ENCODE measurements around the gene GLIS1. TPM values are rescaled to one million over a fixed set of nuclear protein-coding genes. Genes with fewer than 3 reads are reported as not detected.

Gene GLIS1
- total and polyA plus RNA-seq, 10 of the 15 experiments (the other 5 are each of a cell fraction or from before 2014, with no cell fraction given) = not detected

GRCh38 chr1:53469373-53469772 is 269.6 kb downstream of the GLIS1 start:
- Histone ChIP-seq H3K4me1 (ENCODE audit: control insufficient read depth, insufficient read depth, low read length) (no peaks in the 10 kb centered on the region; the same call in 1 of the 2 replicates), H3K27ac (ENCODE audit: control insufficient read depth, insufficient read depth) (no peak overlapping the region), H3K79me2 (ENCODE audit: control insufficient read depth, insufficient read depth, low read length) (no peaks in the 10 kb centered on the region), H3K36me3 (ENCODE audit: control insufficient read depth in 2 of 2, insufficient read depth in 2 of 2, low read length in 1 of 2) (no peaks in the 10 kb centered on the region), H3K27me3 (replicated peaks in 1 of 2; ENCODE audit: control insufficient read depth in 2 of 2, insufficient read depth in 2 of 2, low read length in 1 of 2) (no peaks in the 10 kb centered on the region; a peak in 2 of 4 replicates), H3K9me3 (replicated peaks; ENCODE audit: control insufficient read depth, insufficient read depth, low read length) (no peaks in the 10 kb centered on the region), H2AFZ (ENCODE audit: control insufficient read depth, low read depth, low read length) (no peak overlapping the region), H3K4me3 (no peak overlapping the region), H4K20me1 (ENCODE audit: control insufficient read depth, insufficient read depth) (no peaks in the 10 kb centered on the region), H3K4me2 (ENCODE audit: control insufficient read depth, insufficient read depth) (no peak overlapping the region), H3K9ac (ENCODE audit: control insufficient read depth, insufficient read depth, low read length) (no peak overlapping the region)
- 60% methylated on average over 5 of the region's 5 CpGs for WGBS (ENCODE audit: insufficient coverage, insufficient replicate concordance, low lambda C conversion rate, missing lambda C conversion rate)
- in situ Hi-C loops (cut with MboI) = no loop called here
- ATAC-seq (no peak), DNase-seq (ENCODE audit: low read depth, low spot score) (no peak), FAIRE-seq (no peak)
- CTCF ChIA-PET = interaction anchor here (2.1 kb wide), 1 partner anchor 19 kb away, joined by 5 read pairs; no protein-coding TSS in a partner anchor
- BruUV-seq (replicated peaks) = no TSS peak
- RAD21 ChIA-PET (ENCODE audit: unreplicated experiment) = no interaction called here
- TF ChIP-seq CTCF (IDR thresholded peaks at IDR 0.05 in 2 of 3, conservative IDR thresholded peaks at IDR 0.05 in 1 of 3; ENCODE audit: control insufficient read depth in 2 of 3, extremely low read depth in 1 of 3, insufficient read depth in 1 of 3, low read depth in 3 of 3, low read length in 3 of 3) (0 out of 6 replicates have a peak, but pooled peaks of 1 of the 3 experiments have one; percentile 1), PAX8 (IDR thresholded peaks at IDR 0.05) (no peak)
- SMC1A ChIA-PET (ENCODE audit: uncharacterized antibody, unreplicated experiment) = interaction anchor here (1.0 kb wide), 1 partner anchor 106 kb away, joined by 3 read pairs; no protein-coding TSS in a partner anchor
- POLR2A ChIA-PET = no interaction called here
- intact Hi-C loops (cut with micrococcal nuclease; ENCODE audit: unreplicated experiment) = no loop called here

GRCh38 chr1:53468374-53468773 is 270.6 kb downstream of the GLIS1 start:
- ChIA-PET CTCF (interaction anchor here (1.7 to 2.1 kb wide), 2 partner anchors 18 to 24 kb away, joined by 5 read pairs; no protein-coding TSS in a partner anchor), RAD21 (ENCODE audit: unreplicated experiment) (no interaction called here), SMC1A (ENCODE audit: uncharacterized antibody, unreplicated experiment) (interaction anchor here (1.0 kb wide), 1 partner anchor 107 kb away, joined by 3 read pairs; no protein-coding TSS in a partner anchor), POLR2A (no interaction called here)
- 51% methylated on average over 2 of the region's 2 CpGs for WGBS (ENCODE audit: insufficient coverage, insufficient replicate concordance, low lambda C conversion rate, missing lambda C conversion rate)
- ATAC-seq (no peak), FAIRE-seq (no peak), DNase-seq (ENCODE audit: low read depth, low spot score) (no peak)
- in situ Hi-C loops (cut with MboI) (no loop called here), intact Hi-C loops (cut with micrococcal nuclease; ENCODE audit: unreplicated experiment) (no loop called here)
- H3K9ac ChIP-seq (ENCODE audit: control insufficient read depth, insufficient read depth, low read length) = no peak overlapping the region
- no TSS peak for BruUV-seq (replicated peaks)
- H3K36me3 ChIP-seq (ENCODE audit: control insufficient read depth in 2 of 2, insufficient read depth in 2 of 2, low read length in 1 of 2) = no peaks in the 10 kb centered on the region
- H3K4me2 ChIP-seq (ENCODE audit: control insufficient read depth, insufficient read depth) = no peak overlapping the region
- no peak overlapping the region for H3K4me3 ChIP-seq
- H3K9me3 ChIP-seq (replicated peaks; ENCODE audit: control insufficient read depth, insufficient read depth, low read length) = no peaks in the 10 kb centered on the region
- no peak overlapping the region for H3K27ac ChIP-seq (ENCODE audit: control insufficient read depth, insufficient read depth)
- no peak overlapping the region for H2AFZ ChIP-seq (ENCODE audit: control insufficient read depth, low read depth, low read length)
- H3K27me3 ChIP-seq (replicated peaks in 1 of 2; ENCODE audit: control insufficient read depth in 2 of 2, insufficient read depth in 2 of 2, low read length in 1 of 2) = no peaks in the 10 kb centered on the region; a peak in 1 of 4 replicates
- no peaks in the 10 kb centered on the region; the same call in 1 of the 2 replicates for H3K4me1 ChIP-seq (ENCODE audit: control insufficient read depth, insufficient read depth, low read length)
- no peaks in the 10 kb centered on the region for H4K20me1 ChIP-seq (ENCODE audit: control insufficient read depth, insufficient read depth)
- no peaks in the 10 kb centered on the region for H3K79me2 ChIP-seq (ENCODE audit: control insufficient read depth, insufficient read depth, low read length)
- TF ChIP-seq SREBF1 (IDR thresholded peaks at IDR 0.05; ENCODE audit: low read length) (no peak), CUX1 (IDR thresholded peaks at IDR 0.05; ENCODE audit: insufficient replicate concordance, low read depth, low read length) (no peak), GABPA (IDR thresholded peaks at IDR 0.05; ENCODE audit: low read depth) (no peak), ELK1 (IDR thresholded peaks at IDR 0.05; ENCODE audit: low read depth, low read length) (no peak), NR2C1 (IDR thresholded peaks at IDR 0.05) (no peak), SUZ12 (IDR thresholded peaks at IDR 0.05; ENCODE audit: unreplicated experiment) (no peak)

Measured in GM12878 (cell line).